CD14-positive monocyte (primary cell): Measurements from ENCODE around the gene CREB5. TPM values are rescaled to one million over a fixed set of nuclear protein-coding genes. Genes with fewer than 3 reads are reported as not detected.

Experiments
- DNase-seq, 3 donors: peaks; one replicate each; pipeline ENCODE4 v3.0.0-alpha.2; 2011 to 2022
- H2AFZ ChIP-seq: 2 replicates; pipeline ENCODE4 v1.6.0; 2012; ENCODE audit warnings: mild to moderate bottlenecking, low read depth, low read length, inconsistent platforms; ENCODE audit not compliant: insufficient read depth, poor library complexity, severe bottlenecking
- H3K27ac ChIP-seq, 2 donors: 1 replicate in 1 of 2; 2 replicates in 1 of 2; pipeline ENCODE4 v1.5.1; 2012 to 2013; ENCODE audit warnings: low read length in 2 of 2, control low read depth in 1 of 2, inconsistent platforms in 1 of 2, low read depth in 1 of 2, mild to moderate bottlenecking in 1 of 2
- H3K27me3 ChIP-seq, 2 donors: one replicate each; pipeline versions ENCODE4 v1.6.0 to v1.6.1; 2011 to 2013; ENCODE audit warnings: low read length in 2 of 2; ENCODE audit not compliant: control insufficient read depth in 2 of 2, insufficient read depth in 2 of 2
- H3K36me3 ChIP-seq, 2 donors: replicated peaks in 1 of 2; 1 replicate in 1 of 2; 2 replicates in 1 of 2; pipeline versions ENCODE4 v1.5.1 to v1.6.1; 2012 to 2013; ENCODE audit warnings: low read length in 2 of 2, control low read depth in 1 of 2, inconsistent platforms in 1 of 2, mild to moderate bottlenecking in 1 of 2; ENCODE audit not compliant: insufficient read depth in 2 of 2, control insufficient read depth in 1 of 2
- H3K4me1 ChIP-seq, 2 donors: 1 replicate in 1 of 2; 2 replicates in 1 of 2; pipeline versions ENCODE4 v1.5.1 to v1.6.1; 2012 to 2013; ENCODE audit warnings: low read length in 2 of 2, control low read depth in 1 of 2, inconsistent platforms in 1 of 2, mild to moderate bottlenecking in 1 of 2, moderate library complexity in 1 of 2; ENCODE audit not compliant: insufficient read depth in 2 of 2, control insufficient read depth in 1 of 2
- H3K4me2 ChIP-seq: replicated peaks from 2 replicates; pipeline ENCODE3; 2012; ENCODE audit warnings: low read length, moderate library complexity, mild to moderate bottlenecking; ENCODE audit not compliant: poor library complexity, severe bottlenecking; ENCODE audit errors: extremely low read depth
- H3K4me3 ChIP-seq, 3 experiments: fragments of 200-600 bp in 1 of 3; sonication (generic) in 1 of 3; replicated peaks in 1 of 3; 1 replicate in 2 of 3; 2 replicates in 1 of 3; pipeline ENCODE4 v1.5.1; 2011 to 2013; ENCODE audit warnings: low read length in 3 of 3, mild to moderate bottlenecking in 3 of 3, control low read depth in 2 of 3, low read depth in 2 of 3, inconsistent platforms in 1 of 3, moderate library complexity in 1 of 3
- H3K79me2 ChIP-seq: 2 replicates; pipeline ENCODE4 v1.6.0; 2012; ENCODE audit warnings: mild to moderate bottlenecking, control low read depth, inconsistent platforms, low read length, moderate library complexity; ENCODE audit not compliant: insufficient read depth
- H3K9ac ChIP-seq: 2 replicates; pipeline ENCODE4 v1.6.0; 2017; ENCODE audit warnings: low read length, mild to moderate bottlenecking; ENCODE audit not compliant: insufficient read depth, poor library complexity, severe bottlenecking
- H3K9me3 ChIP-seq, 2 donors: replicated peaks in 1 of 2; 1 replicate in 1 of 2; 2 replicates in 1 of 2; pipeline versions ENCODE4 v1.5.1 to v1.6.1; 2012 to 2013; ENCODE audit warnings: low read length in 2 of 2, control low read depth in 1 of 2; ENCODE audit not compliant: control insufficient read depth in 1 of 2, insufficient read depth in 1 of 2
- H4K20me1 ChIP-seq: 2 replicates; pipeline ENCODE4 v1.6.0; 2012; ENCODE audit warnings: mild to moderate bottlenecking, low read length, control low read depth, moderate library complexity; ENCODE audit not compliant: insufficient read depth
- H3K27ac Mint-ChIP-seq, 7 donors: one replicate each; pipeline ENCODE4 v1.8.0; 2020; ENCODE audit warnings: mild to moderate bottlenecking in 7 of 7, mixed read lengths in 7 of 7, moderate library complexity in 6 of 7, inconsistent platforms in 2 of 7
- H3K27me3 Mint-ChIP-seq, 3 donors: one replicate each; pipeline ENCODE4 v1.8.0; 2021 to 2022; ENCODE audit warnings: low read depth in 3 of 3, mild to moderate bottlenecking in 3 of 3, mixed read lengths in 3 of 3, moderate library complexity in 3 of 3, inconsistent platforms in 1 of 3
- H3K36me3 Mint-ChIP-seq, 2 donors: one replicate each; pipeline ENCODE4 v1.8.0; 2020; ENCODE audit warnings: mixed read lengths in 2 of 2, inconsistent platforms in 1 of 2, mild to moderate bottlenecking in 1 of 2
- H3K4me1 Mint-ChIP-seq: one replicate; pipeline ENCODE4 v1.8.0; 2020; ENCODE audit warnings: mild to moderate bottlenecking, mixed read lengths
- H3K4me3 Mint-ChIP-seq, 2 donors: one replicate each; pipeline ENCODE4 v1.8.0; 2020; ENCODE audit warnings: mild to moderate bottlenecking in 2 of 2, mixed read lengths in 2 of 2, moderate library complexity in 1 of 2
- H3K9me3 Mint-ChIP-seq, 7 donors: one replicate each; pipeline ENCODE4 v1.8.0; 2020 to 2022; ENCODE audit warnings: mixed read lengths in 7 of 7, mild to moderate bottlenecking in 6 of 7, moderate library complexity in 6 of 7, inconsistent platforms in 2 of 7
- WGBS: methylation state at CpG from one replicate; pipeline ENCODE4 v1.1.5; 2013; ENCODE audit warnings: missing lambda C conversion rate; ENCODE audit not compliant: insufficient coverage; 5-methylcytosine and 5-hydroxymethylcytosine counted together
- intact Hi-C, 2 donors: fragments of 100-400 bp; cut with micrococcal nuclease; formaldehyde crosslinking; loops; one replicate each; pipeline versions ENCODE4 v1.15.0 to v1.15.1; 2023
- polyA plus RNA-seq, 3 donors: library from polyadenylated mRNA; depleted of rRNA in 1 of 3; unstranded in 2 of 3; stranded (reverse) in 1 of 3; fragments of 300-500 nt in 2 of 3; fragments of >200 nt in 1 of 3; fragmentation: Illumina TruSeq in 2 of 3; gene quantifications; 1 replicate in 2 of 3; 2 replicates in 1 of 3; pipeline ENCODE4 v1.2.3, GENCODE V29; 2012 to 2021
- TF ChIP-seq, protein P1 (sequence below): fragments of 200-600 bp; IDR thresholded peaks from one replicate; pipeline ENCODE4 v1.8.0; 2022; ENCODE audit warnings: antibody characterized with exemption, mild to moderate bottlenecking

The CREB5 gene
- polyA plus RNA-seq, 3 donors = 25.1 to 72.3 (median 44.2) TPM

DNA sequence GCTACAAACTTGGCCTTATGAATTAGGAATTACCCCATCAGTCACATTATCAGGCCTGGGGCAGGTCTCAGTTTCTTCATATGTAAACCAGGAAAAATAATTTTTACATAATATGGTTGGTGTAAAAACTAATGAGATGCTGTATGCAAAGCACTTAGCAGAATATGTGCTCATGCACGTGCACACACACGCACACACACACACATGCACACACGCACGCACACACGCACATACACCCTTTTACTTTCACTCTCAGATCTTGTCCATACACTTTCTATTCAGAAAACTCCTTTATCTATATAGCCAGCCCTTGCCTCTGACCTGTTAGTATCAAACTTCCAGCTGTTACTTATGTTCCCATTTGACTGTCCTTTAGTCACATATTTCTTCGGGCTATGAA lies 92.7 kb downstream of the CREB5 start:
- intact Hi-C loops = no loop called here
- H3K4me2 ChIP-seq = no peak overlapping the region
- no peak overlapping the region for H3K9ac ChIP-seq
- no peaks in the 10 kb centered on the region for H3K27me3 ChIP-seq
- Mint-ChIP-seq H3K4me1 (peaks cover 17% of the 10 kb centered on the region), H3K9me3 (no peaks in the 10 kb centered on the region), H3K4me3 (no peak overlapping the region), H3K36me3 (no peaks in the 10 kb centered on the region), H3K27me3 (peaks cover 2 to 6% (median 3%) of the 10 kb centered on the region in 3 donors), H3K27ac (no peak overlapping the region)
- no peak for DNase-seq
- no peak overlapping the region for H3K27ac ChIP-seq
- H3K9me3 ChIP-seq = no peaks in the 10 kb centered on the region
- H2AFZ ChIP-seq = no peak overlapping the region
- no peak overlapping the region for H3K4me3 ChIP-seq
- H3K79me2 ChIP-seq = no peaks in the 10 kb centered on the region
- no peaks in the 10 kb centered on the region for H3K36me3 ChIP-seq
- no peaks in the 10 kb centered on the region for H4K20me1 ChIP-seq
- 82% methylated on average over 5 of the region's 6 CpGs for WGBS
- peaks cover 11 to 18% of the 10 kb centered on the region in 2 donors for H3K4me1 ChIP-seq
- TF ChIP-seq, protein P1, sequence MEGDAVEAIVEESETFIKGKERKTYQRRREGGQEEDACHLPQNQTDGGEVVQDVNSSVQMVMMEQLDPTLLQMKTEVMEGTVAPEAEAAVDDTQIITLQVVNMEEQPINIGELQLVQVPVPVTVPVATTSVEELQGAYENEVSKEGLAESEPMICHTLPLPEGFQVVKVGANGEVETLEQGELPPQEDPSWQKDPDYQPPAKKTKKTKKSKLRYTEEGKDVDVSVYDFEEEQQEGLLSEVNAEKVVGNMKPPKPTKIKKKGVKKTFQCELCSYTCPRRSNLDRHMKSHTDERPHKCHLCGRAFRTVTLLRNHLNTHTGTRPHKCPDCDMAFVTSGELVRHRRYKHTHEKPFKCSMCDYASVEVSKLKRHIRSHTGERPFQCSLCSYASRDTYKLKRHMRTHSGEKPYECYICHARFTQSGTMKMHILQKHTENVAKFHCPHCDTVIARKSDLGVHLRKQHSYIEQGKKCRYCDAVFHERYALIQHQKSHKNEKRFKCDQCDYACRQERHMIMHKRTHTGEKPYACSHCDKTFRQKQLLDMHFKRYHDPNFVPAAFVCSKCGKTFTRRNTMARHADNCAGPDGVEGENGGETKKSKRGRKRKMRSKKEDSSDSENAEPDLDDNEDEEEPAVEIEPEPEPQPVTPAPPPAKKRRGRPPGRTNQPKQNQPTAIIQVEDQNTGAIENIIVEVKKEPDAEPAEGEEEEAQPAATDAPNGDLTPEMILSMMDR = no peak

DNA sequence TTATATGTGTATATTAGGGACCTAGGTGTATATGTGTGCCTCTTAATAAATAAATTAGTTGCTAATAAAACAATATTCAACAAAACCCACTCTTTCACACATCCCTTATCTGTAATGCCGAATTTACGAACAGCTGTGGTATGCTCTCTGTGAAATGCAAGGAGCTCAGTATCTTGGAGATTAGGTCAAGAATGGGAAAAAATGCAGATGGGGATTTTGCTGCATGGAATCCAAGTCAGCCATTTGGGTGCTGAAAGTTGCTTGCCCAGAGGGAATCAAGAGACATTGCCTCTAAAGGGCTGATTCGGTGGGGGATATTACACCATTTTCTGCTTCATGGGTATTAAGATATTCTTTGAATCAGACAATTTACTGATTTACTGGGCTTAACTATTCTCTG lies 93.5 kb downstream of the CREB5 start:
- Mint-ChIP-seq H3K4me1 (peaks cover 20% of the 10 kb centered on the region), H3K9me3 (no peaks in the 10 kb centered on the region), H3K4me3 (no peak overlapping the region), H3K27ac (no peak overlapping the region), H3K36me3 (no peaks in the 10 kb centered on the region), H3K27me3 (peaks cover 2 to 6% (median 3%) of the 10 kb centered on the region in 3 donors)
- H3K27ac ChIP-seq = no peak overlapping the region
- TF ChIP-seq, protein P1 = no peak
- H3K4me1 ChIP-seq = peaks cover 12 to 21% of the 10 kb centered on the region in 2 donors
- no peaks in the 10 kb centered on the region for H3K36me3 ChIP-seq
- H3K79me2 ChIP-seq = no peaks in the 10 kb centered on the region
- H3K4me2 ChIP-seq = no peak overlapping the region
- H3K27me3 ChIP-seq = no peaks in the 10 kb centered on the region
- H3K9ac ChIP-seq = no peak overlapping the region
- H3K9me3 ChIP-seq = no peaks in the 10 kb centered on the region
- H2AFZ ChIP-seq = no peak overlapping the region
- intact Hi-C loops = no loop called here
- DNase-seq = no peak
- no peaks in the 10 kb centered on the region for H4K20me1 ChIP-seq
- no peak overlapping the region for H3K4me3 ChIP-seq
- no CpG with 5 or more reads among the region's 3 CpGs for WGBS
